Endometrial microvascular endothelial cells (primary cell): Measurements from ENCODE around the gene ZNF687. TPM values are rescaled to one million over a fixed set of nuclear protein-coding genes. Genes with fewer than 3 reads are reported as not detected.

ENCODE experiments used
- in situ Hi-C: cut with HindIII; loops from 2 replicates; pipeline ENCODE4 v1.10.0; 2017; ENCODE audit warnings: low sequenced_read_pairs, low pct_unique_long_range_greater_than_20kb; ENCODE audit errors: inconsistent ontology term
- total RNA-seq: library from RNA; depleted of rRNA; stranded (reverse); fragments of >200 nt; gene quantifications from one replicate; pipeline ENCODE4 v1.2.3, GENCODE V29; 2015; ENCODE audit errors: inconsistent ontology term

ZNF687 gene
- total RNA-seq, 1 donor from 2014 or later = 13.5 TPM

DNA sequence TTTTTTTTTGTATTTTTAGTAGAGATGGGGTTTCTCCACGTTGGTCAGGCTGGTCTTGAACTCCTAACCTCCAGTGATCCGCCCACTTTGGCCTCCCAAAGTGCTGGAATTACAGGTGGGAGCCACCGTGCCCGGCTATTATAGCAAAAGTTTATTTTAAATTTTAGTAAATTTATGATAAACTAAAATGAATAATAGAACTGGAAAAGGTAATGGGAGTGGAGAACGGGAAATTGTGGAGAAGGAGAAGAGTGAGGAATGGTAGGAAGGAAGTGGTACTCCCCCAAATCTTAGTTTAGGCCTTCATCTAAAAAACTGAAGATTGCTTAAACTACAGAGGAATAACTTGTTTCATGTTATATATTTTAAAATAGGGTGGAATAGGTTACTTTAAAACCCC is 52.7 kb downstream of the ZNF687 start:
- in situ Hi-C loops = no loop called here

DNA sequence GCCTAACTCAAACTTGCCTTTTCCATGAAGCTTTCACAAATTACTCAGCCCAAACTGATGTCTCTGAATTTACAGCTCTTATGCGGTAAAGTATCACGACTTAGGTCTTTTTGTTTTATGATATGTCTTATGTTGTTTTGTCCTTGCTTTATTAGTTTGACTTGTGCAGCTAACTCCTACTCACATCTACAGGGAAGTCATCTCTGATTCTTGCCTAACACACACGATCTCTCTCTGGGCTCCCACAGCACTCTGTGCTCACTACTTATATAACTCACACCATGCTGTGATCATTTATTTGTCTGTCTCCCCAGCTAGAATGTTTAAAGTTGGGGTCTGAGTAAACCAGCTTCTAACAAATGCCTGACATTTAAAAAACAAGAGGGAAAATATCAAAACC is 54.5 kb downstream of the ZNF687 start:
- in situ Hi-C loops = no loop called here

DNA sequence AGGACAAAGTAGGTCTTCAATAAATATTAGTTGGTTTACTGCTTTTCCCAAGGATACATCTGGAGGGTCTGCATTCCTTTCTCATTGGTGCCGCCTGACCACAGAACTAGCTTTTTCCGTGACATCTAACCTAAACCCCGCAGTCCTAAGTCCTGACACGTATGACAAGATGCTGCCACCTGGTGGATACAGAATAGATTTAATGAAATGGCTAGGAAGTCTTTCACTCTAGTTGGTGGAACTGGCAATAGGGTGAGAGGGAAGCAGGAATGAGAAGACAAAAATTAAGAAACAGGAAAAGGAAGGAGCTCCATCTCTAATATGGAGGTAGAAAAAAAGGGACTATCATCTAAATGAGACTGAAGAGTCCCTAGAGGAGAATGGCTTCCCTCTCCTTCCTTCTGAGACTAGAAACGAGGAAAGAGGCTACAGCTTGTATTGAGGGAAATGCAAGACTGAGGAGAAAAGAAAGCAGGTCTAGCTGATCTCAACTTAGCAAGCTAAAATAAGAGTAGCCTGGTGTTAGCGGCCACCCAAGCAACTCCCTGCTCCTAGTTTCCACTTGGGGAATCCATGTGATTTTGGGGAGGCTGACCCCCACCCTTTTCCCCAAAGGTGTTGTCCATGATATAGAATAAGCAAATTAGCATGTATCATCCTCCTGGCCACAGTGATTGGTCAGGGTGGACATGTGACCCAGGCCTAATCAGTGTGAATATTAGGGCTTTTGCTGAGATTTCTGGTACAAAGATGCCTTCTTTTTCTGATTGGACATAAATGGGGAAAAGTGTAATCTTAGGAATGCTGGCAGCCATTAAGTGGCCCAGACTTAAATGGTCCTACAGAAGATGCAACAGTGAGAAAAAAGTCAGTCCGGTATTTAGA is 59.0 kb downstream of the ZNF687 start:
- in situ Hi-C loops = no loop called here

Other genes starting within 250 kb of the ZNF687 start
- gene BNIPL, start 245.7 kb upstream of the ZNF687 start, total RNA-seq = not detected
- gene C1orf56, start 234.5 kb upstream of the ZNF687 start, total RNA-seq = 4.6 TPM
- gene CDC42SE1, start 222.7 kb upstream of the ZNF687 start, total RNA-seq = 75.7 TPM
- gene MLLT11, start 221.9 kb upstream of the ZNF687 start, total RNA-seq = 14.2 TPM
- 14.4 TPM for gene GABPB2, start 211.5 kb upstream of the ZNF687 start, total RNA-seq
- 51.7 TPM for gene SEMA6C, start 135.7 kb upstream of the ZNF687 start, total RNA-seq
- 0.37 TPM for gene TNFAIP8L2, start 125.7 kb upstream of the ZNF687 start, total RNA-seq
- gene LYSMD1, start 116.4 kb upstream of the ZNF687 start, total RNA-seq = 2.5 TPM
- 34.4 TPM for gene SCNM1, start 116.2 kb upstream of the ZNF687 start, total RNA-seq
- gene TMOD4, start 106.3 kb upstream of the ZNF687 start, total RNA-seq = not detected
- 69.4 TPM for gene VPS72, start 92.1 kb upstream of the ZNF687 start, total RNA-seq
- 50.7 TPM for gene PIP5K1A, start 83.7 kb upstream of the ZNF687 start, total RNA-seq
- gene PSMD4, start 27.6 kb upstream of the ZNF687 start, total RNA-seq = 163 TPM
- 49.6 TPM for gene PI4KB, start 45.1 kb downstream of the ZNF687 start, total RNA-seq
- 64.3 TPM for gene RFX5, start 65.0 kb downstream of the ZNF687 start, total RNA-seq
- 12.7 TPM for gene SELENBP1, start 90.4 kb downstream of the ZNF687 start, total RNA-seq
- gene PSMB4, start 117.3 kb downstream of the ZNF687 start, total RNA-seq = 451 TPM
- 19.2 TPM for gene POGZ, start 177.2 kb downstream of the ZNF687 start, total RNA-seq
- 0.09 TPM for gene CGN, start 229.1 kb downstream of the ZNF687 start, total RNA-seq